ENCODE measurements around the gene IFNA14.

Gene IFNA14

GRCh38 chr9:21239911-21240310 is at the start of gene IFNA14:
TSS of gene IFNA14 (minus strand) at chr9:21240005. CDS start at chr9:21239935, 70 bp downstream.
- no peak for TF ChIP-seq CTCF (IDR thresholded peaks at IDR 0.05; ENCODE audit: poor library complexity, severe bottlenecking)
- Histone ChIP-seq H3K9me3 (ENCODE audit: severe bottlenecking) (no peaks in the 10 kb centered on the region), H3K27me3 (ENCODE audit: insufficient read depth, poor library complexity, severe bottlenecking) (peaks cover 21% of the 10 kb centered on the region), H3K4me3 (ENCODE audit: severe bottlenecking) (no peak within 1 kb of the TSS), H3K4me1 (ENCODE audit: insufficient read depth, poor library complexity, severe bottlenecking) (no peaks in the 10 kb centered on the region), H3K27ac (ENCODE audit: poor library complexity, severe bottlenecking) (no peak within 1 kb of the TSS), H3K36me3 (ENCODE audit: low read depth) (no peaks in the 10 kb centered on the region)
- no peak for ATAC-seq (ENCODE audit: low read depth)
- no peak for DNase-seq (ENCODE audit: low spot score)

- ATAC-seq (ENCODE audit: low read depth) (no peak), DNase-seq (ENCODE audit: low spot score) (no peak)
- Histone ChIP-seq H3K4me1 (ENCODE audit: insufficient read depth, poor library complexity, severe bottlenecking) (no peaks in the 10 kb centered on the region), H3K27me3 (ENCODE audit: insufficient read depth, poor library complexity, severe bottlenecking) (peaks cover 13% of the 10 kb centered on the region), H3K9me3 (ENCODE audit: severe bottlenecking) (no peaks in the 10 kb centered on the region), H3K4me3 (ENCODE audit: severe bottlenecking) (no peak overlapping the region), H3K27ac (ENCODE audit: poor library complexity, severe bottlenecking) (no peak overlapping the region), H3K36me3 (ENCODE audit: low read depth) (no peaks in the 10 kb centered on the region)
- TF ChIP-seq CTCF (IDR thresholded peaks at IDR 0.05; ENCODE audit: poor library complexity, severe bottlenecking) = no peak
Observed at GRCh38 chr9:21287280-21287679, 47.5 kb upstream of the IFNA14 start.

- DNase-seq (ENCODE audit: low spot score) (no peak), ATAC-seq (ENCODE audit: low read depth) (no peak)
- TF ChIP-seq CTCF (IDR thresholded peaks at IDR 0.05; ENCODE audit: poor library complexity, severe bottlenecking) = no peak
- Histone ChIP-seq H3K27ac (ENCODE audit: poor library complexity, severe bottlenecking) (no peak overlapping the region), H3K4me3 (ENCODE audit: severe bottlenecking) (no peak overlapping the region), H3K36me3 (ENCODE audit: low read depth) (no peaks in the 10 kb centered on the region), H3K27me3 (ENCODE audit: insufficient read depth, poor library complexity, severe bottlenecking) (peaks cover 19% of the 10 kb centered on the region), H3K9me3 (ENCODE audit: severe bottlenecking) (no peaks in the 10 kb centered on the region), H3K4me1 (ENCODE audit: insufficient read depth, poor library complexity, severe bottlenecking) (no peaks in the 10 kb centered on the region)
Observed at GRCh38 chr9:21286659-21287058, 46.9 kb upstream of the IFNA14 start.

GRCh38 chr9:21286099-21286498 is 46.3 kb upstream of the IFNA14 start:
- H3K27ac ChIP-seq (ENCODE audit: poor library complexity, severe bottlenecking) = no peak overlapping the region
- DNase-seq (ENCODE audit: low spot score) (no peak), ATAC-seq (ENCODE audit: low read depth) (no peak)
- H3K9me3 ChIP-seq (ENCODE audit: severe bottlenecking) = no peaks in the 10 kb centered on the region
- H3K4me1 ChIP-seq (ENCODE audit: insufficient read depth, poor library complexity, severe bottlenecking) = no peaks in the 10 kb centered on the region
- TF ChIP-seq CTCF (IDR thresholded peaks at IDR 0.05; ENCODE audit: poor library complexity, severe bottlenecking) = no peak
- no peaks in the 10 kb centered on the region for H3K36me3 ChIP-seq (ENCODE audit: low read depth)
- H3K27me3 ChIP-seq (ENCODE audit: insufficient read depth, poor library complexity, severe bottlenecking) = peaks cover 21% of the 10 kb centered on the region
- no peak overlapping the region for H3K4me3 ChIP-seq (ENCODE audit: severe bottlenecking)

- Histone ChIP-seq H3K9me3 (ENCODE audit: severe bottlenecking) (no peaks in the 10 kb centered on the region), H3K27me3 (ENCODE audit: insufficient read depth, poor library complexity, severe bottlenecking) (peaks cover 43% of the 10 kb centered on the region), H3K27ac (ENCODE audit: poor library complexity, severe bottlenecking) (no peak overlapping the region), H3K36me3 (ENCODE audit: low read depth) (no peaks in the 10 kb centered on the region), H3K4me1 (ENCODE audit: insufficient read depth, poor library complexity, severe bottlenecking) (no peaks in the 10 kb centered on the region), H3K4me3 (ENCODE audit: severe bottlenecking) (no peak overlapping the region)
- ATAC-seq (ENCODE audit: low read depth) = no peak
- TF ChIP-seq CTCF (IDR thresholded peaks at IDR 0.05; ENCODE audit: poor library complexity, severe bottlenecking) = no peak
- DNase-seq (ENCODE audit: low spot score) = no peak
Observed at GRCh38 chr9:21281275-21281674, 41.5 kb upstream of the IFNA14 start.
